Mucosa of descending colon (tissue), 3 donors: ENCODE results near the gene HTRA3. TPM values are rescaled to one million over a fixed set of nuclear protein-coding genes. Genes with fewer than 3 reads are reported as not detected.

Experiments
- ATAC-seq: fragments of 200-7000 bp; cut with Tn5 transposase; one replicate; pipeline ENCODE4 v1.9.1; 2020; ENCODE audit warnings: mild to moderate bottlenecking, moderate library complexity
- DNase-seq, 3 donors: peaks; one replicate each; pipeline ENCODE4 v3.0.0-alpha.2; 2020
- H3K36me3 ChIP-seq: fragments of 200-600 bp; one replicate; pipeline ENCODE4 v1.8.0; 2021; ENCODE audit warnings: low read depth, mild to moderate bottlenecking
- H3K4me1 ChIP-seq: fragments of 200-600 bp; one replicate; pipeline ENCODE4 v1.8.0; 2021; ENCODE audit warnings: low read depth, mild to moderate bottlenecking
- H3K4me3 ChIP-seq: fragments of 200-600 bp; one replicate; pipeline ENCODE4 v1.8.0; 2021; ENCODE audit warnings: mild to moderate bottlenecking
- H3K9me3 ChIP-seq: fragments of 200-600 bp; one replicate; pipeline ENCODE4 v1.8.0; 2021; ENCODE audit warnings: mild to moderate bottlenecking
- intact Hi-C, 2 donors: fragments of 100-400 bp; cut with DNase I in 1 of 2; cut with micrococcal nuclease in 1 of 2; formaldehyde crosslinking; loops; one replicate each; pipeline versions ENCODE4 v1.11.0 to v1.11.1; 2022; cut with DNase I, micrococcal nuclease
- total RNA-seq, 3 donors: library from RNA; stranded (reverse); fragmentation: NEBNext Ultra II Directional in 2 of 3; extraction: Animal tissue kit (Norgen Biotek cat#: 25700) in 2 of 3; gene quantifications; one replicate each; pipeline versions ENCODE4 v1.2.1 to v1.2.4, GENCODE V29; 2021 to 2023
- TF ChIP-seq, protein P1 (sequence below): fragments of 200-600 bp; IDR thresholded peaks from one replicate; pipeline ENCODE4 v1.8.0; 2022; ENCODE audit warnings: antibody characterized with exemption, mild to moderate bottlenecking
- donor health status: DM: no; HTN: no; CAD: no; lungs with moderate emphysema.
- donor health status: DM: no; HTN: no; CAD: no.
- donor health status: DM: no; HTN: yes; CAD: no.

Gene HTRA3
- total RNA-seq, 3 donors from 2014 or later = 2.5 to 18.5 (median 4.2) TPM

DNA sequence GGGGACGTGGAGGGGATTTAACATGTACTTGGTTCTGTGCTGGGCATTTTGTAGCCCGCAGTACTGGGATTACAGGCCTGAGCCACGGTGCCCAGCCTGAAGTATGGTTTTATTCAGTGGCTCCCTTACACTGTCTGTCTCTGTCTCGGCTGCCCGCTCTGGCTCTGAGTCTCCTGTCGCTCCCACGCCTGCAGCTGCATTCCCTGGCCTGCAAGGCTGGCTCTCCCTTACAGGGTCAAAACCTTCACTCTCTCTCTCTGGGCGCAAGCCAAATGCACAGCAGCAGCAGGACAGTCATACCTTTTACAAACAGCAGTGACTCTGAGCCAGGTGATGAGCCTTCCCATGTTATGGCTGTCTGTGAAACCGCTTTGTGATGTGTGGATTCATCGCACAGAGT, 72.1 kb downstream of the HTRA3 start:
- H3K4me1 ChIP-seq = no peaks in the 10 kb centered on the region
- DNase-seq = no peak
- H3K36me3 ChIP-seq = no peaks in the 10 kb centered on the region
- TF ChIP-seq, protein P1, sequence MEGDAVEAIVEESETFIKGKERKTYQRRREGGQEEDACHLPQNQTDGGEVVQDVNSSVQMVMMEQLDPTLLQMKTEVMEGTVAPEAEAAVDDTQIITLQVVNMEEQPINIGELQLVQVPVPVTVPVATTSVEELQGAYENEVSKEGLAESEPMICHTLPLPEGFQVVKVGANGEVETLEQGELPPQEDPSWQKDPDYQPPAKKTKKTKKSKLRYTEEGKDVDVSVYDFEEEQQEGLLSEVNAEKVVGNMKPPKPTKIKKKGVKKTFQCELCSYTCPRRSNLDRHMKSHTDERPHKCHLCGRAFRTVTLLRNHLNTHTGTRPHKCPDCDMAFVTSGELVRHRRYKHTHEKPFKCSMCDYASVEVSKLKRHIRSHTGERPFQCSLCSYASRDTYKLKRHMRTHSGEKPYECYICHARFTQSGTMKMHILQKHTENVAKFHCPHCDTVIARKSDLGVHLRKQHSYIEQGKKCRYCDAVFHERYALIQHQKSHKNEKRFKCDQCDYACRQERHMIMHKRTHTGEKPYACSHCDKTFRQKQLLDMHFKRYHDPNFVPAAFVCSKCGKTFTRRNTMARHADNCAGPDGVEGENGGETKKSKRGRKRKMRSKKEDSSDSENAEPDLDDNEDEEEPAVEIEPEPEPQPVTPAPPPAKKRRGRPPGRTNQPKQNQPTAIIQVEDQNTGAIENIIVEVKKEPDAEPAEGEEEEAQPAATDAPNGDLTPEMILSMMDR = no peak
- intact Hi-C loops = no loop called here
- H3K9me3 ChIP-seq = no peaks in the 10 kb centered on the region
- no peak overlapping the region for H3K4me3 ChIP-seq
- no peak for ATAC-seq

DNA sequence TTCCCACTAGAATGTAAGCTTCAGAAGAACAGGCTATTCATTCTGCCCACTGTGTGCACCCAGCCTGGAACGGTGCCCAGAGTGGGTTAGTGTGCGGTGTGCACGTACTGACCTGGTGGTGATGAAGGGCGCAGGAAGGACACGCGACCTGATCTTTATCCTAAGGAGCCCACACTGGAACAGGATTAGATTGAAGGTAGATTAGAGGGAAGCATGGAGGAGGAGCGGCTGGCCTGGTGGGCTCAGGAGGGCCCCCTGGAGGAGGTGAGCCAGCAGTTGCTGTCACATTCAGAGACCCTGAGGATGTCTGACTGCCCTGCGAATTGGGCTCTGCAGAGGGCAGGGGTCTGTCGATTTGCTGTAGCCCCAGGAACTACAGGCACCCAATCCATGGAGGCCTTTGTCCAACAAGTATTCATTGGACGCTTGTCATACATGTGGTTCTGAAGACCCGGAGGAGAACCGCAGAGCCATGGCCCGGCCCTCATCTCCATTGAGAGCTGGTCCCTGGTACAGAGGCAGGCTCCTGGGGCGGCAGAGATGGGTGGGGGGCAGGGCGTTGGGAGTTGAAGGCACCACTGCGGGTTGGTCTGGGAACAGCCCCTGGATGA, 73.2 kb downstream of the HTRA3 start:
- ATAC-seq = no peak
- no peak for DNase-seq
- intact Hi-C loops = no loop called here
- Histone ChIP-seq H3K9me3 (no peaks in the 10 kb centered on the region), H3K36me3 (no peaks in the 10 kb centered on the region), H3K4me3 (no peak overlapping the region), H3K4me1 (no peaks in the 10 kb centered on the region)
- TF ChIP-seq, protein P1 = no peak

DNA sequence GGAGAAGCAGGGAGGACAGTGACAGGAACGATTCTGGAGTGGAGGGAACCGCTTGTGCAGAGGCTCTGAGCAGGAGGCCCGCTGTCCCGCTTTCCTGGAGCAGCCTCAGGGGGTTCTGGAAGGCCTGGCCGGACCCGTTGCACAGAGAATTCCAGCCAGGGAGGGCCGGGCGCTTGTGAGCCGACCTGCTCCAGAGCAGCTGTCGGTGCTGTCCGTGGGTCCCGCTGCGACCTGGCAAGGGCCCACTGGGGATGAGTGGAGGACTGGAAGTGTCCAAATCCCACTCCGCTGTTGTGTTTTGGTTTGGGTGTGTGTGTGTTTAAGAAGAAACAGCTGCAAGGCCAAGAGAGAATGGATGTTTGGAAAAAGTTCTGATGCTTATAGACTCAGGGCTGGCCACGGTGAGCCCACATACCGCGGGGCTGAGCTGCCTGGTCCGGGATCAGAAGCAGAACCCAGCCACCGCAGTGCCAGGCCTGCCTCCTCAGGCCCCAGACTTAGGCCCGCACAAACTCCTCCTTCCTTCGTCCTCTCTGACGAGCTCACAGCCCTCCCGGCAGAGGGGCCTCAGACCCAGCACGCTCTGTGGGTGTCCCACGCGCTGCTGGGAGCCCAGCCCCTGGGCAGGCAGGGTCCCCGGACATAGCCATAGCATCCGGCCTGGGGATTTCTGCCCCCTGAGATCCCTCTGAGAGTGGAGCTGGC, 73.9 kb downstream of the HTRA3 start:
- intact Hi-C loops = no loop called here
- ATAC-seq (peak; percentile 24), DNase-seq (peak in 2 of 3 donors; percentile 9 to 41)
- no peak overlapping the region for H3K4me3 ChIP-seq
- no peaks in the 10 kb centered on the region for H3K36me3 ChIP-seq
- no peaks in the 10 kb centered on the region for H3K9me3 ChIP-seq
- no peaks in the 10 kb centered on the region for H3K4me1 ChIP-seq
- TF ChIP-seq, protein P1 = no peak

DNA sequence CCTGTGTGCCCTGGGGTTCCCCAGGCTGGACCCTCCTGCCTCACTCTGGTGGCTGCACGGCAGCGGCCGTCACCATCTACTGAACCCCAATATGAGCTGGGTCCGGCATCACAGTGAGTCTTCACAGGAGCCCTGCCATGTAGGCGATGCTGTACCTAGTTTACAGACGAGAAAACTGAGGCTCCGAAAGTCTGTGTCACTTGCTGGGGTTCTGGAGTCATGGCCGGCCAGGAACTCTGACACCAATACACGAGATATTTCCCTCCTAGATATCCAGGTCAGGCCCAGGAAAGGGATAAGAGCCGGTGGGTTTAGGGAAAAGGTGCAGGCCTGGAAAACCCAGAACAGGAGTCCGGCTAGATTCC, 74.4 kb downstream of the HTRA3 start:
- no peaks in the 10 kb centered on the region for H3K4me1 ChIP-seq
- intact Hi-C loops = no loop called here
- TF ChIP-seq, protein P1 = no peak

DNA sequence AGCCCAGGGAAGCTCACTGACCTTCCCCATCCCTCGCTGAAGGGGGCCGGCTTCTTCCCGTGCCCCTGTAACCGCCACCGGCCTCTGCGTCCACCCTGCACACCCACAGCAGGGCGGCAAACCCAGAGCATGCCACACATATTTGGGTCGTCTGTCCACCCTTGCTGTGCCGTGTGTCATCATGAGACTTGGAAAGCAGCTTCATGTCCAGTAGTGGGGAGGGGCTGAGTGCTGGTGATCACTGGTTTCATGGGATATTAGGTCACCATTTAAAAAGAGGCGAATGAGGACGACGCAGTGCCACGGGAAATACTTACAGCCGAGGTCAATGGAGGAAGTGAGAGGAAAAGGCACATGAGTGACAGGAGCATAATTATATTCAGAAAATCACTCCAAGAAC, 74.8 kb downstream of the HTRA3 start:
- intact Hi-C loops = no loop called here
- DNase-seq (no peak), ATAC-seq (no peak)
- no peak overlapping the region for H3K4me3 ChIP-seq
- H3K4me1 ChIP-seq = no peaks in the 10 kb centered on the region
- TF ChIP-seq, protein P1 = no peak
- H3K36me3 ChIP-seq = no peaks in the 10 kb centered on the region
- no peaks in the 10 kb centered on the region for H3K9me3 ChIP-seq

More for the DNA sequence above, 74.4 kb downstream of the HTRA3 start:
- no peak overlapping the region for H3K4me3 ChIP-seq
- no peak for DNase-seq
- H3K36me3 ChIP-seq = no peaks in the 10 kb centered on the region
- no peak for ATAC-seq
- H3K9me3 ChIP-seq = no peaks in the 10 kb centered on the region
